Activated B cell treated with CpG ODN at 0.5 μM for 24 hours (primary cell): ENCODE measurements around the gene MAP1LC3B. TPM values are rescaled to one million over a fixed set of nuclear protein-coding genes. Genes with fewer than 3 reads are reported as not detected.

Experiments
- ATAC-seq: fragments of 200-7000 bp; cut with Tn5 transposase; one replicate; pipeline ENCODE4 v1.10.0; 2021; ENCODE audit warnings: low read depth, mild to moderate bottlenecking, moderate library complexity
- CTCF ChIA-PET: fragments of 350-600 bp; sonication (Branson Sonifier 250); formaldehyde crosslinking; loops from one replicate; lab custom pipeline; 2021; ENCODE audit warnings: antibody characterized with exemption; lab: Charles Lee
- POLR2A ChIA-PET: fragments of 350-600 bp; sonication (Branson Sonifier 250); formaldehyde crosslinking; loops from one replicate; lab custom pipeline; 2021; ENCODE audit warnings: antibody characterized with exemption; lab: Charles Lee
- DNase-seq: peaks from one replicate; pipeline ENCODE4 v3.0.0; 2022
- H3K27ac Mint-ChIP-seq: one replicate; pipeline ENCODE4 v1.8.0; 2020; ENCODE audit warnings: mixed read lengths
- H3K27me3 Mint-ChIP-seq: one replicate; pipeline ENCODE4 v1.8.0; 2021; ENCODE audit warnings: mixed read lengths
- H3K36me3 Mint-ChIP-seq: one replicate; pipeline ENCODE4 v1.8.0; 2021; ENCODE audit warnings: low read depth, mixed read lengths
- H3K4me1 Mint-ChIP-seq: one replicate; pipeline ENCODE4 v1.8.0; 2021; ENCODE audit warnings: mixed read lengths
- H3K4me3 Mint-ChIP-seq: one replicate; pipeline ENCODE4 v1.8.0; 2020; ENCODE audit warnings: mild to moderate bottlenecking, mixed read lengths
- H3K9me3 Mint-ChIP-seq: one replicate; pipeline ENCODE4 v1.8.0; 2020; ENCODE audit warnings: mixed read lengths
- intact Hi-C: fragments of 100-400 bp; cut with micrococcal nuclease; formaldehyde crosslinking; loops from one replicate; pipeline ENCODE4 v1.15.1; 2024
- total RNA-seq: library from RNA; stranded (reverse); gene quantifications from 2 replicates; pipeline ENCODE4 v1.2.3, GENCODE V29; 2022
- TF ChIP-seq, protein P1 (sequence below): fragments of 200-600 bp; IDR thresholded peaks from one replicate; pipeline ENCODE4 v1.8.0; 2022; ENCODE audit warnings: antibody characterized with exemption, mild to moderate bottlenecking

MAP1LC3B gene
- total RNA-seq, 1 donor from 2014 or later: 52.9 TPM

- Mint-ChIP-seq H3K9me3 (no peaks in the 10 kb centered on the region), H3K27ac (no peak overlapping the region), H3K27me3 (no peaks in the 10 kb centered on the region), H3K4me1 (peaks cover 7% of the 10 kb centered on the region), H3K36me3 (peaks cover 49% of the 10 kb centered on the region), H3K4me3 (no peak overlapping the region)
- no peak for DNase-seq
- ChIA-PET CTCF (interaction anchor here (0.6 kb wide), 1 partner anchor 91 kb away, joined by 4 read pairs; no protein-coding TSS in a partner anchor), POLR2A (no interaction called here)
- ATAC-seq: no peak
- TF ChIP-seq, protein P1, sequence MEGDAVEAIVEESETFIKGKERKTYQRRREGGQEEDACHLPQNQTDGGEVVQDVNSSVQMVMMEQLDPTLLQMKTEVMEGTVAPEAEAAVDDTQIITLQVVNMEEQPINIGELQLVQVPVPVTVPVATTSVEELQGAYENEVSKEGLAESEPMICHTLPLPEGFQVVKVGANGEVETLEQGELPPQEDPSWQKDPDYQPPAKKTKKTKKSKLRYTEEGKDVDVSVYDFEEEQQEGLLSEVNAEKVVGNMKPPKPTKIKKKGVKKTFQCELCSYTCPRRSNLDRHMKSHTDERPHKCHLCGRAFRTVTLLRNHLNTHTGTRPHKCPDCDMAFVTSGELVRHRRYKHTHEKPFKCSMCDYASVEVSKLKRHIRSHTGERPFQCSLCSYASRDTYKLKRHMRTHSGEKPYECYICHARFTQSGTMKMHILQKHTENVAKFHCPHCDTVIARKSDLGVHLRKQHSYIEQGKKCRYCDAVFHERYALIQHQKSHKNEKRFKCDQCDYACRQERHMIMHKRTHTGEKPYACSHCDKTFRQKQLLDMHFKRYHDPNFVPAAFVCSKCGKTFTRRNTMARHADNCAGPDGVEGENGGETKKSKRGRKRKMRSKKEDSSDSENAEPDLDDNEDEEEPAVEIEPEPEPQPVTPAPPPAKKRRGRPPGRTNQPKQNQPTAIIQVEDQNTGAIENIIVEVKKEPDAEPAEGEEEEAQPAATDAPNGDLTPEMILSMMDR: no peak
- intact Hi-C loops: no loop called here
Measured at GRCh38 chr16:87347932-87348615, 44.1 kb upstream of the MAP1LC3B start.

GRCh38 chr16:87348616-87349157, 43.4 kb upstream of the MAP1LC3B start:
- intact Hi-C loops: no loop called here
- H3K27ac Mint-ChIP-seq: no peak overlapping the region

DNA sequence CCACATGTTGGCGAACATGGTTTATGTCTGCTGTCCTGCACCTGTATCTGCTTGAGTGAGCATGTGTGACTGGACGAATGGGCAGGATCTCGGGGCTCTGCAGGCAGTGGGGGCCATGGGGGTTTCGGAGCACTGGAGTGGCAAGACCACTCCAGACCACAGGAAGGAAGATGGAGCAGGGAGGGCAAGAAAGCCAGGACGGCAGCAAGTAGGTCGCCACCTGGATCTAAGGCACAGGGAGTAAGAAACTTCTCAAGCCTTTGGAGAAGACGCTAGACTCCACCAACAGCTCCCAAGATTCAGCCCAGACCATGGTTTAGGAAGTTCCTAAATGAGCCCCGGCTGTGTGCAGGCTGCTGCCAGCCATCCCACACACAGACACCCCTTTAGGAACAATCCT, 42.1 kb upstream of the MAP1LC3B start:
- ChIA-PET POLR2A (no interaction called here), CTCF (no interaction called here)
- H3K27me3 Mint-ChIP-seq: no peaks in the 10 kb centered on the region
- DNase-seq (no peak), ATAC-seq (no peak)
- TF ChIP-seq, protein P1: no peak
- H3K36me3 Mint-ChIP-seq: peaks cover 40% of the 10 kb centered on the region
- intact Hi-C loops: no loop called here
- H3K4me1 Mint-ChIP-seq: peaks cover 6% of the 10 kb centered on the region
- no peaks in the 10 kb centered on the region for H3K9me3 Mint-ChIP-seq
- no peak overlapping the region for H3K4me3 Mint-ChIP-seq
- no peak overlapping the region for H3K27ac Mint-ChIP-seq

More at GRCh38 chr16:87348616-87349157, 43.4 kb upstream of the MAP1LC3B start:
- Mint-ChIP-seq H3K4me1 (peaks cover 7% of the 10 kb centered on the region), H3K9me3 (no peaks in the 10 kb centered on the region), H3K4me3 (no peak overlapping the region), H3K27me3 (no peaks in the 10 kb centered on the region), H3K36me3 (peaks cover 43% of the 10 kb centered on the region)
- POLR2A ChIA-PET: no interaction called here
- ATAC-seq (no peak), DNase-seq (no peak)
- TF ChIP-seq, protein P1: no peak
- CTCF ChIA-PET: interaction anchor here (1.2 kb wide), 1 partner anchor 45 kb away, joined by 3 read pairs; no protein-coding TSS in a partner anchor

DNA sequence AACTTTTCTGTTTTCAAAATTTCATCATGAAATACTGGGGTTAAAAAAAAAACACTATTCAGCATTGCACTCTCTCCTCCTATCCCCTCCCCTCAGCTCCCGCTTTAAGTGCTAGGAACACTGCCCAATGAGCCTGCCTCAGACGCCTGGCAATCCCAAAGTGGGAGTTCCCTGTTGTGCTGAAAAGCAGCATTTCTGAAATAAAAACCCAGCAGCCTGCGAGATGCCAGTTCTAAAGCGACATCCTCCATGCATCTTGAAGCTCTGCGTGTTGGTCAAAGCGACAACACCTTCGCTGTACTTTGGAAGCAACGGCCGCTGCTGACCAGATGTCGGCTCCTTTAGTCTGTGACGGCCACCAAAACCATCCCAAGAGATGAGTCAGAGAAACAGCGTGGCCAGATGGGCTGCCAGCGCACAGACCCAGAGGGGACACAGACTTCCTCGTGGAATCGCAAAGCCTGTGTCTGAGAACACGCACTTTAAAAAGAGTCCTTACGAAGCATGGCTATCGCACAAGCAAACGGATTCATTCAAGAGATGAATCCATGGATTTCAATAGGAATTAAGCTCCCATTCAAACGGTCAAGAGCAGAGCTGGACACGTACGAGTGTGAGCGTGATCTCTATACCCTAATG, 41.3 kb upstream of the MAP1LC3B start:
- Mint-ChIP-seq H3K27ac (no peak overlapping the region), H3K9me3 (no peaks in the 10 kb centered on the region), H3K4me3 (no peak overlapping the region), H3K36me3 (peaks cover 40% of the 10 kb centered on the region), H3K4me1 (peaks cover under 1% of the 10 kb centered on the region), H3K27me3 (no peaks in the 10 kb centered on the region)
- POLR2A ChIA-PET: no interaction called here
- TF ChIP-seq, protein P1: no peak
- intact Hi-C loops: no loop called here
- CTCF ChIA-PET: no interaction called here
- no peak for DNase-seq
- ATAC-seq: no peak

DNA sequence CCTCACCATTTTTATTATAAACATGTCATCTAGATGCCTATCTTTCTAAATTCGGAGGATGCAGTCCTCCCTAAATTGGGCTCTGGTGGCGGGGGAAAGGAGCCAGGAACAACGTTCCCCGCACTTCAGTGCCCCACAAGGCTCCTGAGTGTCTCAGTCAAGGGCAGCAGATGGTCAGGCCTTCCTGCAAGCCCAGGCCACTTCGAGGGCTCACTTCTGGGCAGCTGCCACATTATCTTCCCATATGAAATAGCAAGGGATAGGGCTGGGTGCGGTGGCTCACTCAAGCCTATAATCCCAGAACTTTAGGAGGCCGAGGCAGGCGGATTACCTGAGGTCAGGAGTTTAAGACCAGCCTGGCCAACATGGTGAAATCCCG, 40.8 kb upstream of the MAP1LC3B start:
- H3K27ac Mint-ChIP-seq: no peak overlapping the region
- H3K36me3 Mint-ChIP-seq: peaks cover 40% of the 10 kb centered on the region
- TF ChIP-seq, protein P1: no peak
- ChIA-PET POLR2A (no interaction called here), CTCF (no interaction called here)
- H3K9me3 Mint-ChIP-seq: no peaks in the 10 kb centered on the region
- no peak for ATAC-seq
- no peak for DNase-seq
- H3K4me3 Mint-ChIP-seq: no peak overlapping the region
- intact Hi-C loops: no loop called here
- no peaks in the 10 kb centered on the region for H3K27me3 Mint-ChIP-seq
- no peaks in the 10 kb centered on the region for H3K4me1 Mint-ChIP-seq
